Activated CD4-positive, alpha-beta T cell treated with anti-CD3 and anti-CD28 coated beads for 4 hours (primary cell): ENCODE data around the gene ADI1.

Experiments used
- DNase-seq, 2 donors: peaks; one replicate each; pipeline ENCODE4 v3.0.0-alpha.2; 2020

Gene ADI1, protein sequence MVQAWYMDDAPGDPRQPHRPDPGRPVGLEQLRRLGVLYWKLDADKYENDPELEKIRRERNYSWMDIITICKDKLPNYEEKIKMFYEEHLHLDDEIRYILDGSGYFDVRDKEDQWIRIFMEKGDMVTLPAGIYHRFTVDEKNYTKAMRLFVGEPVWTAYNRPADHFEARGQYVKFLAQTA

DNA sequence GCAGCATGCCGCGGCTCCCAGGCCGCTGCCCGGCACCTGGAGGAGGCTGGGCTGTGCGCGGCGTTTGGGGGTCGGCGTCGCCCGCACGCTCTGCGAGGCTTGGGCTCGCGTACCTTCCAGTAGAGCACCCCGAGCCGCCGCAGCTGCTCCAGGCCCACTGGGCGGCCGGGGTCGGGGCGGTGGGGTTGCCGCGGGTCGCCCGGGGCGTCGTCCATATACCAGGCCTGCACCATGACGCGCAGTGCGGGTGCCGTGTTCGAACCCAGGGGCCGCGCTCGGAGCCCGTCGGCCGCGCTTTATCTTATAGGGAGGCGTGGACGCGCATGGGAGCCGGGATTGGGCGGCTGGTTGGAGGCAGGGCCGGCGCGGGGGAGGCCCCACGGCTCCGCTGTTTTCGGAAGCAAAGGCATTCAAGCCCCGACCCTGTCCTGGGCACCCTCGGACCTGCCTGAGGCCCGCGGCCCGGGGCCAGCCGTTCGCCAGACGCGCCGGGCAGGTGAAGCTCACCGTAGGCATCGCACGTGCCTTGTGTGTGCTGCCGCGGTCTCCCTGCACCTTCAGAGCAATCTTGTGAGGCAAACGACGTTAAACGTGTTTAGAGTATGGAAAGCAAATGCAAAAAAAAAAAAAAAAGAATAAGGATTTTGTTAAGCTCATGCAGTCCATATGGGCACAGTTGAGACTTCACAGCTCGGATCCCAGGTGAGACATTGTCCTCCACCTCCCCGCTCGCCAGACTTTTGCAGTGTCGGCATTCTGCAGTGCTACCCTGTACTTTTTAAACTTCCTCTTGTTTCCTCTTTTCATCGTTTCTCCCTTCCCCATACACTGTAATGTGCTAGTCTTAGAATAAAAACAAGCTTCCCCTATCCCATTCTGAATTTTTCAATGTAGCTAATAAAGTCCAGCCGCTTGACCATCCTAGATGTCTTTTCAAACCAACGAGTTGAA is at the start of gene ADI1:
ADI1 (minus strand) TSS at position 277 of the 951 bp plus-strand sequence; CDS start at position 233, 44 bp downstream.
- DNase-seq: peak; percentile 66 to 75

DNA sequence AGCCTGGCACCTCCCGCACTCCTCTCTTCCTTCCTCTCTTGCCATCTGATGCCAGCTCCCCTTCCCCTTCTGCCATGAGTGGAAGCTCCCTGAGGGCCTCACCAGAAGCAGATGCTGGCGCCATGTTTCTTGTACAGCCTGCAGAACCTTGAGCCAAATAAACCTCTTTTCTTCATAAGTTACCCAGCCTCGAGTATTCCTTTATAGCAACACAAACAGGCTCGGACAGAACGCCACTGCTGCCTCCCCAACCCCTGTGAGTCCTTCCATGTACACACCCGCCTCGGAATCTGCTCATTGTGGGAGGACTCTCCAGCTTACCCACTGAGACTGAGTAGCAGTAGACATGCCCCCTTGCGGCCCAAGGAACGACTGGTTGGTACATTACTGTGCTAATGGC is 47.5 kb upstream of the ADI1 start:
- DNase-seq: no peak

GRCh38 chr2:3565117-3565516 is 45.8 kb upstream of the ADI1 start:
- DNase-seq: no peak

GRCh38 chr2:3563521-3563976 is 44.2 kb upstream of the ADI1 start:
- no peak for DNase-seq

DNA sequence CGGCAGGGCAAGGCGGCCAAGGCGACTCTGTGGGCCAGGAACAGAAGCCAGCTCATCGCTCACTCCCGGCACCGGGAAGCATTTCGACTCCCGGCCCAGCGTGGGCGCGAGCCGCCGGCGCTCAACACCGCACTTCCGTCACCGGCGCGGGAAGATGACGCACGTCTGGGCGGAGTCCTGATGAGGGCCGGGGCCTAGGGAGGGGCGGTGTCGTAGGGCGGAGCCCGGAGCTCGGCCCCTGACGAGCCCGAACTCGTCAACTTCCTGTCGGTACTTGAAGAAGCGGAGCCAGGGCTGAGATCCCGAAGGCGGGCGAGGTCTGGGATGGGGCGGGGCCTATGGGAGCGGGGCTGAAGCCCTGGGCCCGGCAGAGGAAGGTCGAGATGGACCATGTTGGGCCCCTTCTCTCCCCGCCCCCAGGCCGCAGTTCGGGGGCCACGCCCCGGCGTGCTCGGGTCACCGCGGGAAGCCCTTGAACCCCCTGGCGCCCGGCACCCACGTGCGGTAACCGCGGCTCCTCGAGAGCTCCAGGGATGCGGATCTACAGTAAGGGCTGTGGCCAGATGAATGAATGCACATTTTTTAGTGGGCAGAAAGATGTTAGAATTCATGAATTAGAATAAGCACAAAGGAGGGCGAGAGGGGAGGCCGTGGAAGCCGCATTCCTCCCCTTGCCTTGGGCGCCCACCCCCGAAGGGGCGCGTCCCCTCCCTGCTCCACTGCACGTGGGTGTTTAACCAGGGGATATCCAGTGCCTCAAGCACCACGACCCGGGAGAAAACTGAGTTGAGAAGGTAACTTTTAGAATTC is 39.1 kb upstream of the ADI1 start, which contains the start of gene RNASEH1:
RNASEH1 (minus strand) TSS at position 129 of the 810 bp plus-strand sequence; CDS start at position 56, 73 bp downstream.
- peak; percentile 97 to 99 for DNase-seq

DNA sequence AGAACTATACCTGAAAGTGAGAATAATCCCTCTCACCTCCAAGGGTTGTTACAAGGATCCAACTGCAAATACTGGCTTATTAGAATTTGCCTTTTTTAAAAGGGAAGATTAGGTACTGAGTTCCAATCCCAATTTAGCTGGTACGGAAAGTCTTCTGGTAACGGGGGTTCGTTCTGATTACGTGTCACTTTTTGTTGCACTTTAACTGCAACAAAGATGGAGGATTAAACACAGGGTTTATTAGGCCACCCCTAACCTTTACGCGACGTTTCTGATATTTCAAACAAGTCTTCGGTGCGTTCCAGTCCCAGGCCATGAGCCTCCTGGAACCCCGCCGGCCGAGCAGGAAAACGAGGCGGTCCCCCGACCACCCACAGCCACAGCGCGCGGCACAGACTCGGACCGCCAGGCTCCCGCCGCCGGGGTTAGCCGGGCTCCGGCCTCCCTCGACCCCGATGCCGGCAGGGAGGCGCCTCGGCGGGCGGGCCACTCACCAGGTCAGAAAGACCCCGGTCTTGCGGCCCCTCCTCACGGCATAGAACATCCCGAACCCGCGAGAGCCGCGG is 38.4 kb upstream of the ADI1 start:
- DNase-seq: no peak

DNA sequence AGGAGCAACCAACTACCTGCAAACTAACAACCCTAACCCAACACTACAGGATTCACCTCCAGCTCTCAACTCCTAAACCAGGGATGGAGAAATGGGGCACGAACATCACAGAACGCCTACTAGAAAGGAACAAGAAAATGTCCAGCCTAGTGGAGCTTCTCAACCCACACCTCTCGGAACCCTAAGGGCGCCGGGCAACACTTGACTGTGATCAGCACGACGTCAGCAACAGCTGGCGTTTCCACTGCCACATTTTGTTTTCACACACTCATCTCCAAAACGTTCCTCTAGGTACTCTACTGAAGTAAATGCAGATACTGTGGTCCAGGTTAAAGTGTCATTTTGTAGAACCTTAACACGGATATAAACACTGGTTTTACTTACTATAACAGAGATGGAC is 34.6 kb upstream of the ADI1 start:
- no peak for DNase-seq

DNA sequence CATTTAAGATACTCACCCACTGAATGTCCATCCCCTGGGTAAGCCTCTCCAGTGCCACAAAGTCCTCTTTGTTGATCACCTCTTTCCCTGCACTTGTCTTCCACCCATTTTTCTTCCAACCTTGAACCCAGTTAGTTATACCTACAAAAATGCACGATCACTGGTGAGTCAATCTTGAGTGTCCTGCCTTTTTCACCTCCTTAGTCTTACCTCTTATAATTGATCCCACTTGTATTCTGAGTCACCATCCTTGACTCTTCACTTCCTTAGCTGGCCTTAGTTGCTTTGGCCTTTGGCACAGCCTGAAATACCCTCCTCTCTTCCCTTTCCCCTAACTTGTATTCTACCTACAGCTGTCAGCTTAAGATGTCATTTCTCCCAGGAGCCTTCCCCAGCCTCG is 28.6 kb upstream of the ADI1 start:
- DNase-seq: no peak

DNA sequence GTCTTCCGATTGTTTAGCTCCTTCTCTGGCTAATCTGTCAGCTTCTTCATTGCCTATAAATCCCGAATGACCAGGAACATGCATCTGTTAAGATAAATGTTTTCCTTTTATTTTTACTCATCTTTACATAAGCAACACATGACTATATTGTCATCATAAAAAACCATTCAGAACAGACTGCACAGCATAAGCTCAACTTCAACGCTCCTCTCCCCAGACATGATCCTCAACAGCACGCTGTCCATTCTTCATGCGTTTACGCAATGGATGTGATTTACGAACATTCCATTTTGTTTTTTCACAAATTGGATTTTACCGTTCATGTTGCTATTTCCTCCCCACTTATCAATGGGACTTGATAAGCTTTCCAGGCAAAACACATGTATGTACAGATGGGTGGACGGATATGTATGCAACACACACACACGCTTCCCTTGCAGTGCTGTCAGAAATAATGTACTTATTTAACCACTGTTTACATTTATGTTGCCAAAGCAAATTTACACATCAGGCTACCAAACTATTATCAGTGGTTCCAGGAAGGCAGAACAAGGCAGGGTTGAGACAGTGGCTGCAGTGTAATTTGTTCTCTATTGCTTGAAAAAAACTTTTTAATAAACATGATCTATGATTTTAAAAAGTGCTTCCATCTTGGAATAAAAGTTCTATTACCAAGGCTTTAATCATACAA is 26.6 kb upstream of the ADI1 start:
- DNase-seq: no peak

DNA sequence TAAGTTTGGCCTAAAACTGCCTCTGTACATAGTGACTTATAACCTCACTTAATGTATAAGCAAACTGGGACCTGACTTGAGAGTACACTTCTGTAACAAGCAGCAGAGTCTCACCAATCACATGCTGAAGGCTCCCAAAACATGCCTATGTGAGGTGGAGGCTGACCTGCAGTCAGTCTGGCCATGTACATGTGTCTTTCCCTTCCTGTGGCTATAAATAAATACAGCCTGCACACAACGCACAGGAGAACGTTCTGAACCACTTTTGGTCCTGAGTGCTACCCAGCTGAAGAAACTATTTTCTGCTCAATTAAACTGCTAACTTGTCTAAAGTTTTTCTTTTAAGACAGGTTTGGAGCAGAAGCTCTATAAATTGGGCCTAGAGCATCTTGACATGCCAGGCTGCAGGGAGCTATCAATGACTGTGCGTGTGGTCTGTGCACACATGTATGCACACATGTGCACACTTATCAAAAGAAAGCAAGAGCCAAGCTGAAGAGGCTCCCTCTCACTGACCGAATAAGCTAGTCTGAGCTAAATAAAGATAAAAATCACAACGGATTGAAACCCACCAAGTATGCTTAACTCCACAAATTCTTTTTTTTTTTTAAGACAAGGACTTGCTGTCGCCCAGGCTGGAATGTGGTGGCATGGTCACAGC is 23.8 kb upstream of the ADI1 start:
- DNase-seq: no peak

DNA sequence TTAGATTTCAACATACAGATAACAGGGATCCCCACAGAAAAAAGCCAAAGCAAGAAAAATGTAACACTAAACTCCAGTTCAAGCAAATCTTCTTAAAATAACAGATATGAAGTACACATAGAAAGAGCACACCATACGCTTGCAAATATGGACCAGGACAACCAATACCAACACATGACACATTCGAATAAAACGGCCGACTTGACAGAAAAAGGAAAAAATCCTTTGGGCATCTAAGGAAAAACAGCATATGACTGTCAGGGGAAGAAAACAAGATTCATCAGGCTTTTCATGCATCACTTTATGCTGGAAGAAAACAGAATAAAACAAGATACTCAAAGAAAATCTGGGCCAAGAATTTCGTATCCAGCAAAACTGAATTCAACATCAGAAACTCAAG is 22.8 kb upstream of the ADI1 start:
- no peak for DNase-seq

GRCh38 chr2:3539836-3540235 is 20.5 kb upstream of the ADI1 start:
- DNase-seq: no peak

- no peak for DNase-seq
Measured at GRCh38 chr2:3536682-3537632, 17.6 kb upstream of the ADI1 start.

DNA sequence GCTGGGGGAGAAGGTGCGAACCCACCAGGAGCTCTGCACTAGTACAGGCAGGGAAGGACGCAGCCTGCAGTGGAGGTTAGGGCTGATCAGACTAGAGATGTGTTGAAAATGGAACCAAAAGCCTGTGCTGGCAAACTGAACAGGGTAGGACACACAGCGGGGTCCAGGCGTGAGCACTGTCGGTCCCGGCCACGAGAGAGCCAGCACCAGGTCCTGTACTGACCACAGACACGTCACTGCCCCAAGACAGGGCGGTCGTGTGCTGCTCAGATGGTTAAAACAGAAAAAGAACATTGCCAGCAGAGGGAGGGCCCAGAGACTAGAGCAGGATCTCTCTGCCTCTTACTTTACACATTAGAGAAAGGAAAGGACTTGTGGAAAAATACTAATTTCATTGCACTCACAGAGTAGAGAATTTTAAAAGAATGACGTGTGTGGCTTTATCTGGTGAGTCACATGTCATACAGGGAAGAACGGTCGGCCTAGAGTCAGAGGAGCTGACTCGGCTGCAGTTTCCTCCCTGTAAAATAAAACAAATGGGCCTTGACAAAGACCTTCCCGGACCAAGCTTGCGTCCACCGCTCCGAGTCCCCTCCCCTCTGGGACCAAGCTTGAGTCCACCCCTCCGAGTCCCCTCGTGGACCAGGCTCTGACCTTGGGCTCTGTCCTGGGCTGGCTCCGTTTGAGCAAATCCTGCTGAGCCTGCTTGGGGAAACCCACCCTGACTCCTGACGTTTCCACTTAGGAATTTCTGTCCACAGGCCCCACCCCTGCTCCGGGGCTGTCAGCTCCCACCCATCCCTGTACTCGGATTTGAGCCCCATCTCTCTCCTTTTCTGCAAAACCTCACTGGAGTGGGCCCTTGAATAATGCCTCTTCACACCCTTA is 16.7 kb upstream of the ADI1 start:
- DNase-seq: no peak

DNA sequence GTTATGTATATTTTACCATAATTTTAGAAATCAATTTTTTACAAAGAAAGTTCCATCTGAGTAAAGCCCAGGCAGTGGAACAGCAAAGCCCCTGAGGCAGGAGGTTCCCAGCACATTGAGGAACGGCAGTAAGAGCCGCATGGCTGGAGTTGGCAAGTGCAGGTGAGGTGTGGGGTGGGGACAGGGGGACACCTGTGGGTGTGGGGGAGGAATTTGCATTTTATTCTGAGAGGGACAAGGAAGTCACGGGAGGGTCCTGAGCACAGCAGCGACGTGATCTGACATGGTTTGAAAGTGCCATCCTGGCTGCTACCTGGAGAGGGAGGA is 16.1 kb upstream of the ADI1 start:
- DNase-seq: no peak

- DNase-seq: no peak
Measured at GRCh38 chr2:3534251-3534814, 15.0 kb upstream of the ADI1 start.

DNA sequence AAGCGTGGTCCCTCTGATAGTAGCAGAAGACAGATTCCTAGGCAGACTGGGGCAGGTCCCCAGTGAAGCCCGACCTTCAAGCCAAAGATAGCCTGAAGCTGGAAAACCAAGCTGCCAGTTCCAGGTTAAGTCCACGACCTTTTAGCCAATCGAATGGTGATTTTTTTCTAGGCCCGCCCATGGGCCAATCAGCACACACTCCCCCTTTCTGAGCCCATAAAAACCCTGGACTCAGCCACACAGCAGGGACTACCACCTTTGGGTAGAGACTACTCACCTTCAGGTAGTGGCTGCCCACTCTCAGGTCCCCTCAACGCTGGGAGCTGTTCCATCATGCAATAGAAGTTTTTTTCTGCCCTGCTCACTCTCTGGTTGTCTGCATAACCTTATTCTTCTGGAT is 14.5 kb upstream of the ADI1 start:
- no peak for DNase-seq

DNA sequence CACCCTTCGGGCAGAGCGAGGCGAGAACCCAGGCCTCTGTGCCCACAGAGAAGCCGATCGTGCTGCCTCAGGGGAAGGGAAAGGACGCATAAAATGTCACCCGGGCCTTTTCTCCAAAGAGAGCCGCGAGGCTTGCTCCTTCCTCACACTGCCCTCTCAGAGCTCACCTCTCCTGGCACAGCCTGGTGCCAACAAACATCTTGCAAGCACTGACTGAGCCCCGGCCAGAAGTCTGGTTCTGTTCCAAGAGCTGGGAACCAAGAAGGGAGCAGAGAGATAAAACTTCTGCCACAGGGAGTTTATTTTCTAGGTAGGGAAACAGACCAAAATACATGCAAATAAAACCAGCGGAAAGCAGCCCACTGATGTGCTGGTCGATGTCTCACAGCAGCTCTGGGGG is 13.6 kb upstream of the ADI1 start:
- DNase-seq: no peak

DNA sequence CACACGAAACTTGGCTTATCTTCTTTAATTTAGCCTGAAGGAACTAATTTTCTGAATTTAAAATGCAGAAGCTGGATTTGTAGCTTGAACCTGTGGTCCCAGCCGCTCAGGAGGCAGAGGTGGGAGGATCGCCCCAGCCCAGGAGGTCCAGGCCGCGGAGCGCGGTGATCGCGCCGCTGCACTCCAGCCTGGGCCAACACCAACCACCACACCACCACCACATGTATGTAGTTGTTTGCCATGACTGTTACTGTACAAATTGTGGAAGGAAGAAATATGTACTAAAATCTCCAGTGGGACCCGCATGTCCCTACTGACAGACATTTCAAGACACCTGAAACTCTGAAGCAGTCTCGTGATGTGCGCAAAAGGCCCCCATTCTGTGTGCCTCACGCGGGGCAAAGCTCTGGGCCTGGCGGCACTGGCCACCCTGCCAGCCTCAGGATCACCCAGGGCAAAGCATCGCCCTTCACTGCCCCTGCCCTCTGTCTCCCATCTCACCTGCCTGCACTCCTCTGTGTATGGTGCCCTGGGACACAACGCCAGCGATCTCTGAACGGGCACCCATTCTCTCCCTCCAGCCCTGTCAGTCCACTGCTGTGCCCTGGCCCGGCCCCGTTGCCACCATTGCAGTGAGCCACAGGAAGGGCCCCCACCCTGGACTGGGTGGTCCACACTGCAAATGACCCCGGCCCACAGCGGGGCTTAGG is 10.1 kb upstream of the ADI1 start:
- DNase-seq: no peak
